Mesothelial cell of epicardium (in vitro differentiated cells): ENCODE measurements around the gene EPS15. TPM values are rescaled to one million over a fixed set of nuclear protein-coding genes. Genes with fewer than 3 reads are reported as not detected.

ENCODE experiments used
- DNase-seq, 2 experiments: peaks; one replicate each; pipeline ENCODE4 v3.0.0; 2021; ENCODE audit warnings: low spot score in 2 of 2; ENCODE audit not compliant: unreplicated experiment in 2 of 2
- H3K27ac Mint-ChIP-seq: 2 replicates; pipeline ENCODE4 v1.8.0; 2021; ENCODE audit warnings: mixed read lengths
- H3K27me3 Mint-ChIP-seq: 2 replicates; pipeline ENCODE4 v1.8.0; 2021; ENCODE audit warnings: low read depth, mixed read lengths
- H3K36me3 Mint-ChIP-seq: 2 replicates; pipeline ENCODE4 v1.8.0; 2021; ENCODE audit warnings: mixed read lengths
- H3K4me1 Mint-ChIP-seq: 2 replicates; pipeline ENCODE4 v1.8.0; 2021; ENCODE audit warnings: mixed read lengths
- H3K4me3 Mint-ChIP-seq: 2 replicates; pipeline ENCODE4 v1.8.0; 2021; ENCODE audit warnings: mild to moderate bottlenecking, moderate library complexity, mixed read lengths
- H3K9me3 Mint-ChIP-seq: 2 replicates; pipeline ENCODE4 v1.8.0; 2021; ENCODE audit warnings: mixed read lengths
- CTCF ChIP-seq: fragments of 200-600 bp; sonication (generic); IDR thresholded peaks from one replicate; pipeline ENCODE4 v1.5.0; 2021; ENCODE audit warnings: antibody characterized with exemption; ENCODE audit not compliant: unreplicated experiment
- total RNA-seq: library from RNA; stranded (reverse); gene quantifications from 3 replicates; pipeline ENCODE4 v1.2.1, GENCODE V29; 2021

Gene EPS15
- total RNA-seq, 1 donor from 2014 or later = 52.5 TPM

DNA sequence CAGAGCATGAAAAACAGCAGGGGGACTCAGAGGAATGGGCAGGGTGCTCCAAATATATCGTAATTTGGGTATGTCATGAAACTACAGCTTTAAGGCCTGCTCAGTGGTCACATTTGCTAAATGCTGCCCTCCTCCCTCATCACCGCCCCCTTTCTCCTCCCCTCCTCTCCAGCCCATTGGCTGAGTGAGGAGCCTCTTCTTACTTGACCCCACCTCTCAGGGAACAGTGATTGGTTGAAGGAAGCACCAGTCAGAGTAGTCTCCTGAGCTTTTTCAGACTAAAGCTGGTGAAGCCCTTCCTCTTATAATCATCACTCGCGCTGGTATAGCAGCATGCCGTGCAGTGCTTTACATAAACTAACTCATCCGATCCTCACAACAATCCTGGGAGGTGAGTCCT is 178.7 kb downstream of the EPS15 start:
- no peak for TF ChIP-seq CTCF
- no peak overlapping the region for H3K4me3 Mint-ChIP-seq
- H3K36me3 Mint-ChIP-seq = no peaks in the 10 kb centered on the region
- no peak for DNase-seq
- H3K27me3 Mint-ChIP-seq = peaks cover 33% of the 10 kb centered on the region
- no peaks in the 10 kb centered on the region for H3K9me3 Mint-ChIP-seq
- H3K27ac Mint-ChIP-seq = no peak overlapping the region
- no peaks in the 10 kb centered on the region for H3K4me1 Mint-ChIP-seq

DNA sequence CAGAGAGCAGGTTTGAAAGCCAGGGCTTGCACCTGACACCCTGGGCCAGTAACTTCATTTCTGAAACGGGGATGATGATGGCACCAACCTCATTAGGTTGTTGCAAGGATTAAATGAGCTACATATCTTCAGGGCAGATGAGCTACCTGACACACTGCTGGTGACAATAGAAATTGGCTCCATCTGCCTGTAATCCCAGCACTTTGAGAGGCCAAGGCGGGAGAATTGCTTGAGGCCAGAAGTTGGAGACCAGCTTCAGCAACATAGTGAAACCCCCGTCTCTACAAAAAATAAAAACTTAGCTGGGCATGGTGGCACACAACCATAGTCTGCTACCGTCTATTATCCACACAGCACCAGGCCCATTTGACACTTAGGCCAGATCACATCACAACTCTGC is 182.4 kb downstream of the EPS15 start:
- no peak for TF ChIP-seq CTCF
- Mint-ChIP-seq H3K4me3 (no peak overlapping the region), H3K9me3 (no peaks in the 10 kb centered on the region), H3K27me3 (no peaks in the 10 kb centered on the region), H3K4me1 (no peaks in the 10 kb centered on the region), H3K27ac (no peak overlapping the region), H3K36me3 (no peaks in the 10 kb centered on the region)
- DNase-seq = no peak

- Mint-ChIP-seq H3K36me3 (no peaks in the 10 kb centered on the region), H3K27me3 (peaks cover 3% of the 10 kb centered on the region), H3K4me1 (peaks cover 6% of the 10 kb centered on the region), H3K9me3 (no peaks in the 10 kb centered on the region), H3K27ac (no peak overlapping the region), H3K4me3 (no peak overlapping the region)
- DNase-seq = peak in 1 of 2 experiments; percentile 1
- no peak for TF ChIP-seq CTCF
These were observed 183.1 kb downstream of the EPS15 start for GRCh38 chr1:51336004-51336403.

DNA sequence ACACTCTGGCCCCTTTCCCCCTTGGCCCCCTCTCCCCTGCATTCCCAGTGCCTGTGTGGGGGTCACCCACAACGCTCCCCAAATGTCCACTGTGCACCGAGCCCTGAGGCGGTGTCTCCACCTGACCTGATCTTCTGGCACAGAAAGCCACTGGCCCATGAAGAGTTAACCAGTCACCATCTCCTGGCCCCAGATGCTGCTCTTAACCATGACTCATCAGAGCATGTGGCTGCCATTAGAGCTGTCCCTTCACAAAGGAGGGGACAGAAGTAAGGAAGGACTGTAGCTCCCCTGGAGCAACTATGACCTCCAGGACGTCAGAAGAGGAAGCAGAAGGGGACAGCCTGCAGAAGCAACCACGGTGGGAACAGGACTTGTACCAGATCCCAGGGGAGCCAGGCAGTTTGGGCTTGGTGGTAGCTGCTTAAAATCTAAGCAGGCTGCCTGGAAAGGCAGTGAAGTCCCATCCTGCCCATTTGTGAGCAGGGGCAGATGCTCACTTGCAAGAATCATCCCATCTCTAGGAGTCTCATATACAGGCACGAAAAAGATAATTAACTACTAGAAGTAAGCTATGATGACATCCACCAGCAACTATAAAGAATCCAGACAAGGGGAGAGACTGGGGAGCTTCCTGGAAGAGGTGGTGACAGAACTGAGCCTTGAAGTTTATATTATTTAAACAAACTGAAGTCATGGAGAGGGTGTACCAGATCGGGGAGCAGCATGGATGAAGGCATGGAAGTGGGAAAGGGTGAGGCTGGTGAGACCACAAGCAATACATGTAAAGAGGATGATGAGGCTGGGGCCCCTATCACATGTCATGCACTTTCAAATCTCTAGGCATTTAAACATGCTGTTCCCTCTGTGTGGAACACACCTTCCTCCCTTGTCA is 187.6 kb downstream of the EPS15 start:
- Mint-ChIP-seq H3K9me3 (no peaks in the 10 kb centered on the region), H3K4me1 (peaks cover 27% of the 10 kb centered on the region), H3K27ac (peak overlapping the region; percentile 82), H3K36me3 (no peaks in the 10 kb centered on the region), H3K4me3 (peak overlapping the region; percentile 80), H3K27me3 (peaks cover 12% of the 10 kb centered on the region)
- DNase-seq = no peak
- TF ChIP-seq CTCF = no peak

- no peaks in the 10 kb centered on the region for H3K36me3 Mint-ChIP-seq
- DNase-seq = no peak
- peaks cover 36% of the 10 kb centered on the region for H3K4me1 Mint-ChIP-seq
- peak within 1 kb of the TSS; percentile 82 for H3K27ac Mint-ChIP-seq
- TF ChIP-seq CTCF = no peak
- peak within 1 kb of the TSS; percentile 80 for H3K4me3 Mint-ChIP-seq
- peaks cover 12% of the 10 kb centered on the region for H3K27me3 Mint-ChIP-seq
- no peaks in the 10 kb centered on the region for H3K9me3 Mint-ChIP-seq
These were observed 188.5 kb downstream of the EPS15 start, which contains the start of gene TTC39A for GRCh38 chr1:51330331-51331201. Gene TTC39A, minus strand, starts transcription at chr1:51330562. Its CDS starts 85 bp downstream, at chr1:51330477.
